Measurements from ENCODE around the gene HAPLN2.

DNA sequence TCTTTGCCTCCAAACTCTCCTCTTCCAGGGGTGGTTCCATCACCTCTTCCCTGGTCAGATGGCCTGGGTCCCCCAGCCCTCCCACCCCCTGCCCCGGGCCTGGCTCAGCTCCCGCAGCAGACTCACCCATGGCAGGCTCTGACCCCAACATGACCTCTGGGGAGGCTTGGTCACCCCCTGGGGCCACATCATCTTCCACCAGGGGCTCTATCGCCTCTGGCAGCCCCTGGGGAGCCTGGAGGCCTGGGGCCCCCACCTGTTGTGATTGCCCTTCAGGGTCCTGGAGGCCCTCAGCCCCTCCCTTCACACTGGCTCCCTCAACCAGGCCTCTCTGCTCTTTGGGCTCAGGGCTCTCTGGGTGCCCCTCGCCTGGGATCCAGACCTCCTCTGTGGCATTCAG lies 51.6 kb downstream of the HAPLN2 start:
- no peak for TF ChIP-seq EZH2 (IDR thresholded peaks at IDR 0.05; ENCODE audit: borderline replicate concordance, insufficient read depth, low read depth, low read length, poor library complexity, severe bottlenecking)
- TF ChIP-seq, protein P1, sequence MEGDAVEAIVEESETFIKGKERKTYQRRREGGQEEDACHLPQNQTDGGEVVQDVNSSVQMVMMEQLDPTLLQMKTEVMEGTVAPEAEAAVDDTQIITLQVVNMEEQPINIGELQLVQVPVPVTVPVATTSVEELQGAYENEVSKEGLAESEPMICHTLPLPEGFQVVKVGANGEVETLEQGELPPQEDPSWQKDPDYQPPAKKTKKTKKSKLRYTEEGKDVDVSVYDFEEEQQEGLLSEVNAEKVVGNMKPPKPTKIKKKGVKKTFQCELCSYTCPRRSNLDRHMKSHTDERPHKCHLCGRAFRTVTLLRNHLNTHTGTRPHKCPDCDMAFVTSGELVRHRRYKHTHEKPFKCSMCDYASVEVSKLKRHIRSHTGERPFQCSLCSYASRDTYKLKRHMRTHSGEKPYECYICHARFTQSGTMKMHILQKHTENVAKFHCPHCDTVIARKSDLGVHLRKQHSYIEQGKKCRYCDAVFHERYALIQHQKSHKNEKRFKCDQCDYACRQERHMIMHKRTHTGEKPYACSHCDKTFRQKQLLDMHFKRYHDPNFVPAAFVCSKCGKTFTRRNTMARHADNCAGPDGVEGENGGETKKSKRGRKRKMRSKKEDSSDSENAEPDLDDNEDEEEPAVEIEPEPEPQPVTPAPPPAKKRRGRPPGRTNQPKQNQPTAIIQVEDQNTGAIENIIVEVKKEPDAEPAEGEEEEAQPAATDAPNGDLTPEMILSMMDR (IDR thresholded peaks at IDR 0.05), result no peak

Data from B cell (primary cell).